A549 (cell line): ENCODE data around the gene UBE2C. TPM values are rescaled to one million over a fixed set of nuclear protein-coding genes. Genes with fewer than 3 reads are reported as not detected.

Experiments
- ATAC-seq, 2 experiments: fragments of 200-7000 bp in 1 of 2; fragments of >200 bp in 1 of 2; cut with Nextera tagmentation in 1 of 2; cut with Tn5 transposase in 1 of 2; 3 replicates each; pipeline versions ENCODE4 v1.8.0 to v1.9.1; 2018 to 2020; ENCODE audit warnings: mild to moderate bottlenecking in 1 of 2, moderate library complexity in 1 of 2
- CTCF ChIA-PET: fragments of 300-600 bp; sonication (Branson Sonifier 250); formaldehyde crosslinking; extraction: SDS; loops from one replicate; lab custom pipeline; 2021; ENCODE audit warnings: antibody characterized with exemption, inconsistent platforms; lab: Yijun Ruan, JAX
- POLR2A ChIA-PET: fragments of 350-600 bp; formaldehyde crosslinking; extraction: SDS; loops from one replicate; lab custom pipeline; 2021; ENCODE audit warnings: antibody characterized with exemption, inconsistent platforms; lab: Yijun Ruan, JAX
- DNase-seq, 2 experiments: peaks; one replicate each; pipeline versions ENCODE4 v3.0.0 to v3.0.0-alpha.2; 2011 to 2016; ENCODE audit warnings: low read depth in 1 of 2, low spot score in 1 of 2
- FAIRE-seq: peaks from 2 replicates; lab custom pipeline; 2011; peaks lifted over from hg19 to GRCh38; lab: Jason Lieb, UNC
- H3K27ac ChIP-seq, 2 experiments: fragments of >200 bp; sonication (Bioruptor Twin); formaldehyde crosslinking; 3 replicates each; pipeline ENCODE4 v1.5.1; 2016 to 2017
- H3K4me1 ChIP-seq: fragments of >200 bp; sonication (Bioruptor Twin); formaldehyde crosslinking; 3 replicates; pipeline ENCODE4 v1.6.1; 2016
- H3K4me2 ChIP-seq: fragments of >200 bp; sonication (Bioruptor Twin); formaldehyde crosslinking; 3 replicates; pipeline ENCODE4 v1.6.1; 2016
- H3K4me3 ChIP-seq: fragments of >200 bp; sonication (Bioruptor Twin); formaldehyde crosslinking; 3 replicates; pipeline ENCODE4 v1.5.1; 2016
- H3K9me3 ChIP-seq: fragments of >200 bp; sonication (Bioruptor Twin); formaldehyde crosslinking; 3 replicates; pipeline ENCODE4 v1.6.1; 2016
- BCL3 ChIP-seq: fragments of >200 bp; sonication (Bioruptor Twin); formaldehyde crosslinking; IDR thresholded peaks from 3 replicates; pipeline ENCODE4 v1.6.1; 2016
- BHLHE40 ChIP-seq: IDR thresholded peaks from 2 replicates; pipeline ENCODE4 v1.6.1; 2012; ENCODE audit warnings: low read depth, low read length, inconsistent platforms
- CBX8 ChIP-seq: fragments of 200-600 bp; sonication (generic); IDR thresholded peaks from 2 replicates; pipeline ENCODE4 v1.6.1; 2016
- CEBPB ChIP-seq, 2 experiments: fragments of >200 bp in 1 of 2; sonication (Bioruptor Twin) in 1 of 2; formaldehyde crosslinking in 1 of 2; IDR thresholded peaks; 2 replicates each; pipeline ENCODE4 v1.6.1; 2012 to 2016
- CHD2 ChIP-seq: fragments of 150-350 bp; IDR thresholded peaks from 2 replicates; pipeline ENCODE4 v1.6.1; 2014; ENCODE audit warnings: low read length; ENCODE audit not compliant: partially characterized antibody
- CHD4 ChIP-seq: fragments of 200-600 bp; sonication (generic); IDR thresholded peaks from 2 replicates; pipeline ENCODE4 v1.6.1; 2016; ENCODE audit warnings: antibody characterized with exemption, mild to moderate bottlenecking, borderline replicate concordance
- EHF ChIP-seq: fragments of 250-450 bp; sonication (Bioruptor Pico); IDR thresholded peaks from 2 replicates; pipeline ENCODE4 v1.5.0; 2020; ENCODE audit warnings: mild to moderate bottlenecking
- ELK1 ChIP-seq: fragments of 150-350 bp; IDR thresholded peaks from 2 replicates; pipeline ENCODE4 v1.6.1; 2014; ENCODE audit warnings: low read depth, mild to moderate bottlenecking, low read length
- EP300 ChIP-seq, 2 experiments: fragments of >200 bp; sonication (Bioruptor Twin); formaldehyde crosslinking; IDR thresholded peaks; 2 replicates in 1 of 2; 3 replicates in 1 of 2; pipeline ENCODE4 v1.6.1; 2016 to 2017
- FOSB ChIP-seq: fragments of 250-450 bp; sonication (Bioruptor Pico); IDR thresholded peaks from 2 replicates; pipeline ENCODE4 v1.5.0; 2020; ENCODE audit warnings: mild to moderate bottlenecking, moderate library complexity
- GATA3 ChIP-seq: IDR thresholded peaks from 2 replicates; pipeline ENCODE4 v1.6.1; 2012; ENCODE audit warnings: borderline replicate concordance
- HDAC2 ChIP-seq: fragments of 200-600 bp; sonication (generic); IDR thresholded peaks from 2 replicates; pipeline ENCODE4 v1.6.1; 2016
- HOXA7 ChIP-seq: fragments of 250-450 bp; sonication (Bioruptor Pico); IDR thresholded peaks from 2 replicates; pipeline ENCODE4 v1.5.0; 2020; ENCODE audit warnings: mild to moderate bottlenecking, moderate library complexity
- HOXB13 ChIP-seq: fragments of 250-450 bp; sonication (Bioruptor Pico); IDR thresholded peaks from 2 replicates; pipeline ENCODE4 v1.5.0; 2020; ENCODE audit warnings: low read depth, mild to moderate bottlenecking, moderate library complexity
- HOXB5 ChIP-seq: fragments of 250-450 bp; sonication (Bioruptor Pico); IDR thresholded peaks from 2 replicates; pipeline ENCODE4 v1.5.0; 2020; ENCODE audit warnings: mild to moderate bottlenecking, moderate library complexity
- JUN ChIP-seq, 2 experiments: fragments of >200 bp; sonication (Bioruptor Twin); formaldehyde crosslinking; IDR thresholded peaks; 2 replicates in 1 of 2; 3 replicates in 1 of 2; pipeline ENCODE4 v1.6.1; 2016 to 2017
- KDM1A ChIP-seq: fragments of 200-600 bp; sonication (generic); IDR thresholded peaks from 2 replicates; pipeline ENCODE4 v1.6.1; 2016; ENCODE audit warnings: low read depth, mild to moderate bottlenecking
- KDM5A ChIP-seq: fragments of 200-600 bp; sonication (generic); IDR thresholded peaks from 2 replicates; pipeline ENCODE4 v1.6.1; 2016; ENCODE audit warnings: antibody characterized with exemption, mild to moderate bottlenecking
- MAFK ChIP-seq: fragments of 450-650 bp; IDR thresholded peaks from 2 replicates; pipeline ENCODE4 v1.6.1; 2014; ENCODE audit not compliant: partially characterized antibody
- MAX ChIP-seq: IDR thresholded peaks from 2 replicates; pipeline ENCODE4 v1.6.1; 2012
- MAZ ChIP-seq: fragments of 150-350 bp; IDR thresholded peaks from 2 replicates; pipeline ENCODE4 v1.6.1; 2014; ENCODE audit warnings: antibody characterized with exemption, low read depth, low read length, borderline replicate concordance
- MYC ChIP-seq: IDR thresholded peaks from 2 replicates; pipeline ENCODE4 v1.6.1; 2012; ENCODE audit warnings: mild to moderate bottlenecking, inconsistent platforms, low read length, improper control_type of control experiment, borderline replicate concordance
- NPAS2 ChIP-seq: fragments of 250-450 bp; sonication (Bioruptor Pico); IDR thresholded peaks from 2 replicates; pipeline ENCODE4 v1.8.0; 2022; ENCODE audit warnings: mild to moderate bottlenecking, moderate library complexity, borderline replicate concordance
- PHF8 ChIP-seq: fragments of 200-600 bp; sonication (generic); IDR thresholded peaks from 2 replicates; pipeline ENCODE4 v1.6.1; 2016; ENCODE audit warnings: low read depth, mild to moderate bottlenecking, antibody characterized with exemption, moderate library complexity, borderline replicate concordance
- POLR2A ChIP-seq: IDR thresholded peaks from 2 replicates; pipeline ENCODE4 v1.6.1; 2012; ENCODE audit warnings: mild to moderate bottlenecking, low read length
- POLR2AphosphoS2 ChIP-seq: conservative IDR thresholded peaks from 2 replicates; pipeline ENCODE4 v1.6.1; 2012; ENCODE audit warnings: low read length, improper control_type of control experiment, inconsistent platforms
- RAD21 ChIP-seq, 2 experiments: fragments of >200 bp in 1 of 2; sonication (Bioruptor Twin) in 1 of 2; formaldehyde crosslinking in 1 of 2; IDR thresholded peaks in 1 of 2; conservative IDR thresholded peaks in 1 of 2; 2 replicates in 1 of 2; 3 replicates in 1 of 2; pipeline ENCODE4 v1.6.1; 2012 to 2018; ENCODE audit warnings: inconsistent platforms in 1 of 2
- RCOR1 ChIP-seq: fragments of 150-350 bp; IDR thresholded peaks from 2 replicates; pipeline ENCODE4 v1.6.1; 2014; ENCODE audit warnings: antibody characterized with exemption, low read length, low read depth
- RNF2 ChIP-seq: fragments of 200-600 bp; sonication (generic); IDR thresholded peaks from 2 replicates; pipeline ENCODE4 v1.6.1; 2016; ENCODE audit warnings: low read depth, mild to moderate bottlenecking, antibody characterized with exemption, moderate library complexity, borderline replicate concordance
- SMC3 ChIP-seq: fragments of >200 bp; sonication (Bioruptor Twin); formaldehyde crosslinking; IDR thresholded peaks from 3 replicates; pipeline ENCODE4 v1.6.1; 2018; ENCODE audit warnings: inconsistent platforms
- TP53 ChIP-seq: fragments of 250-450 bp; sonication (Bioruptor Pico); IDR thresholded peaks from 2 replicates; pipeline ENCODE4 v1.5.0; 2021; ENCODE audit warnings: mild to moderate bottlenecking, moderate library complexity
- ZC3H11A ChIP-seq: fragments of 450-650 bp; IDR thresholded peaks from 2 replicates; pipeline ENCODE4 v1.6.1; 2014; ENCODE audit warnings: antibody characterized with exemption, mild to moderate bottlenecking
- ZFP36 ChIP-seq: fragments of 450-650 bp; IDR thresholded peaks from 2 replicates; pipeline ENCODE4 v1.6.1; 2014; ENCODE audit warnings: borderline replicate concordance; ENCODE audit not compliant: partially characterized antibody
- ZNF302 ChIP-seq: fragments of 250-450 bp; sonication (Bioruptor Pico); IDR thresholded peaks from 2 replicates; pipeline ENCODE4 v1.9.0; 2021; ENCODE audit warnings: inconsistent platforms, mild to moderate bottlenecking, moderate library complexity
- ZSCAN20 ChIP-seq: fragments of 250-450 bp; sonication (Bioruptor Pico); IDR thresholded peaks from 2 replicates; pipeline ENCODE4 v1.8.0; 2022; ENCODE audit warnings: mild to moderate bottlenecking, moderate library complexity
- WGBS: methylation state at CpG from one replicate; pipeline ENCODE4 v1.1.6; 2017; ENCODE audit errors: missing lambda C conversion rate; 5-methylcytosine and 5-hydroxymethylcytosine counted together
- polyA plus RNA-seq, 4 experiments: library from polyadenylated mRNA; depleted of rRNA in 3 of 4; stranded (reverse); fragments of >200 nt; fragmentation: RNase III in 1 of 4; extraction: RNeasy Plus Mini Kit Qiagen cat#74134 plus additional on column Dnase treatment in 1 of 4; gene quantifications; 2 replicates in 3 of 4; 3 replicates in 1 of 4; pipeline ENCODE4 v1.2.3, GENCODE V29; 2011 to 2017
- TF ChIP-seq, protein P1 (sequence below): fragments of >200 bp; sonication (Bioruptor Twin); formaldehyde crosslinking; IDR thresholded peaks from 2 replicates; pipeline ENCODE4 v1.6.1; 2016
- TF ChIP-seq, protein P2 (sequence below): IDR thresholded peaks from 2 replicates; pipeline ENCODE4 v1.6.1; 2012; ENCODE audit warnings: low read depth, borderline replicate concordance
- TF ChIP-seq, protein P3 (sequence below): fragments of 250-450 bp; sonication (Bioruptor Pico); IDR thresholded peaks from 2 replicates; pipeline ENCODE4 v1.5.0; 2020; ENCODE audit warnings: low read depth, mild to moderate bottlenecking, moderate library complexity

UBE2C gene
- polyA plus RNA-seq, 2 of the 4 experiments (the other 2 are of a cell fraction), result 123 to 189 TPM

DNA sequence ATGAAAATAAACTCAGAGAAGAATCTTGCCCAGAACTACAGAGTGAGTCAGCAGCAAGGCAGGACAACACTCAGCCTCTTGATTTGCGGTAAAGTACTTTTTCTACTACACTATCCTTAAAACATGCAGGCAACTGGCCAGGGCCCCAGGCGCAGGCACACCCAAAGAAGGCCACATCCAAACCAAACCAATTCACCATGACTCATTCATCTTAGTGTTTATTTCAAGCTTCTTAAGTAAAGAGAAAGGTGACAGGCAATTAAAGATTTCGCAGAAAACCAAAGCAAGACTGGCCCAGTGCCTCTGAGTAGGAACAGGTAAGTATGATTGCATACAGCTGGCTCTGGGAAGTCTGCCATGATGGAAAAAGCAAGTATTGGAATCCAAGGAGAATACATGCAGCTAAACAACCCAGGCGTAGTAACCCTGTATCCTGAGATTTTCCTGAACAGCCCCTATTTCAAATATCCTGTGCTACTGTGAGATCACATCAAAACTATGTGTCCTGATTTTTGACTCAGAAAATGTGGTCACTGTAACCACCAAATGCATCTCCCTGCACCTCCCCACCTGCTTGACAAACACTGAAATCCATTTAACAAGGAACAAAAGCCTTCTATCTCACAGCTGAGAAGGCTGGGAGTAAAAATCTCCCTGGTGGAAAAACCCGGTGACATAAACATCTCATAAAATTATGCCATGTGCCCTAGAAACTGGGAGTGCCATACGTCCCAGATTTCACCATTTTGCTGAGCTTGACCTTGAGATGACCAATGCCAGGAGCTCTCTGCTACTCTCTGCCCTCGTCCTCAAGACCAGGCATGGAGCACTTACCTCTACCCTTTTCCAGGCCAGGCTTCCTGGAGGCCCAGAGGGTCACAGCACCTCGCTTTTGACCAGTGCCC is 33.2 kb upstream of the UBE2C start:
- H3K9me3 ChIP-seq, result no peaks in the 10 kb centered on the region
- FAIRE-seq (no peak), DNase-seq (peak; percentile 87 to 94), ATAC-seq (peak; percentile 92)
- H3K4me2 ChIP-seq, result peak overlapping the region; percentile 66
- H3K4me1 ChIP-seq, result peaks cover 47% of the 10 kb centered on the region
- H3K4me3 ChIP-seq, result no peak overlapping the region
- ChIA-PET CTCF (interaction anchor here (0.6 to 2.3 kb wide), 10 partner anchors 9 to 1780 kb away, joined by 3 to 22 read pairs (median 4); no protein-coding TSS in a partner anchor), POLR2A (interaction anchor here (0.9 to 1.6 kb wide), 6 partner anchors 12 to 438 kb away, joined by 3 to 5 read pairs (median 4); partner anchors contain the start of genes DNTTIP1, SDC4 and WFDC3)
- peak overlapping the region; percentile 34 to 63; a peak in 5 of 6 replicates for H3K27ac ChIP-seq
- whole genome bisulfite sequencing, result 18% methylated on average over 8 of the region's 8 CpGs
- peak; percentile 77; the same call in 1 of the 3 replicates for TF ChIP-seq BCL3
- peak in 1 of 2 experiments; percentile 52; a peak in 1 of 5 replicates for TF ChIP-seq EP300 (IDR thresholded peaks at IDR 0.05)
- TF ChIP-seq SMC3, result 0 out of 3 replicates have a peak, but pooled peaks have one; percentile 27
- TF ChIP-seq MAFK, result peak; percentile 60
- TF ChIP-seq ELK1, result no peak
- TF ChIP-seq FOSB (CRISPR knock-in tag), result no peak
- TF ChIP-seq MYC, result no peak
- peak; percentile 69 for TF ChIP-seq MAX
- no peak for TF ChIP-seq MAZ
- peak; percentile 91 to 94 for TF ChIP-seq JUN (IDR thresholded peaks at IDR 0.05)
- TF ChIP-seq RCOR1, result no peak
- TF ChIP-seq ZNF302, result no peak
- TF ChIP-seq EHF (CRISPR knock-in tag), result no peak
- no peak for TF ChIP-seq HDAC2
- peak; percentile 33 for TF ChIP-seq ZFP36
- no peak for TF ChIP-seq CBX8
- no peak for TF ChIP-seq ZC3H11A
- no peak for TF ChIP-seq PHF8
- TF ChIP-seq ZSCAN20 (CRISPR knock-in tag), result no peak
- no peak for TF ChIP-seq CHD2
- TF ChIP-seq CEBPB (IDR thresholded peaks at IDR 0.05), result peak in 1 of 2 experiments; percentile 79; a peak in 2 of 4 replicates
- no peak for TF ChIP-seq NPAS2 (CRISPR knock-in tag)
- no peak for TF ChIP-seq RAD21 (conservative IDR thresholded peaks at IDR 0.05 in 1 of 2, IDR thresholded peaks at IDR 0.05 in 1 of 2)
- peak; percentile 95 for TF ChIP-seq GATA3
- no peak for TF ChIP-seq HOXB13 (CRISPR knock-in tag)
- TF ChIP-seq HOXA7 (CRISPR knock-in tag), result no peak
- TF ChIP-seq, protein P1, sequence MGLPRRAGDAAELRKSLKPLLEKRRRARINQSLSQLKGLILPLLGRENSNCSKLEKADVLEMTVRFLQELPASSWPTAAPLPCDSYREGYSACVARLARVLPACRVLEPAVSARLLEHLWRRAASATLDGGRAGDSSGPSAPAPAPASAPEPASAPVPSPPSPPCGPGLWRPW, result no peak
- TF ChIP-seq KDM1A, result no peak
- TF ChIP-seq RNF2, result no peak
- TF ChIP-seq POLR2A, result no peak
- TF ChIP-seq BHLHE40, result no peak
- TF ChIP-seq CHD4, result no peak
- no peak for TF ChIP-seq TP53 (CRISPR knock-in tag)
- TF ChIP-seq KDM5A, result no peak
- 0 out of 2 replicates have a peak, but pooled peaks have one; percentile 24 for TF ChIP-seq HOXB5 (CRISPR knock-in tag)
- TF ChIP-seq, protein P2, sequence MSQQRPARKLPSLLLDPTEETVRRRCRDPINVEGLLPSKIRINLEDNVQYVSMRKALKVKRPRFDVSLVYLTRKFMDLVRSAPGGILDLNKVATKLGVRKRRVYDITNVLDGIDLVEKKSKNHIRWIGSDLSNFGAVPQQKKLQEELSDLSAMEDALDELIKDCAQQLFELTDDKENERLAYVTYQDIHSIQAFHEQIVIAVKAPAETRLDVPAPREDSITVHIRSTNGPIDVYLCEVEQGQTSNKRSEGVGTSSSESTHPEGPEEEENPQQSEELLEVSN, result 0 out of 2 replicates have a peak, but pooled peaks have one; percentile 21
- TF ChIP-seq, protein P3, sequence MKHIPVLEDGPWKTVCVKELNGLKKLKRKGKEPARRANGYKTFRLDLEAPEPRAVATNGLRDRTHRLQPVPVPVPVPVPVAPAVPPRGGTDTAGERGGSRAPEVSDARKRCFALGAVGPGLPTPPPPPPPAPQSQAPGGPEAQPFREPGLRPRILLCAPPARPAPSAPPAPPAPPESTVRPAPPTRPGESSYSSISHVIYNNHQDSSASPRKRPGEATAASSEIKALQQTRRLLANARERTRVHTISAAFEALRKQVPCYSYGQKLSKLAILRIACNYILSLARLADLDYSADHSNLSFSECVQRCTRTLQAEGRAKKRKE (CRISPR knock-in tag), result no peak
- no peak for TF ChIP-seq POLR2AphosphoS2
